HCT116 (cell line): ENCODE results near the gene ZNF681. TPM values are rescaled to one million over a fixed set of nuclear protein-coding genes. Genes with fewer than 3 reads are reported as not detected.

ENCODE experiments used
- ATAC-seq: fragments of 200-7000 bp; cut with Tn5 transposase; 2 replicates; pipeline ENCODE4 v1.9.1; 2020; ENCODE audit warnings: mild to moderate bottlenecking, moderate library complexity
- BruUV-seq: library from RNA; stranded (reverse); fragments of 400-500 nt; replicated peaks from 2 replicates; lab custom pipeline; 2021; lab: Mats Ljungman, UMichigan
- CTCF ChIA-PET: fragments of 300-600 bp; sonication (Branson Sonifier 250); formaldehyde crosslinking; loops from one replicate; lab custom pipeline; 2021; ENCODE audit warnings: antibody characterized with exemption; lab: Charles Lee
- POLR2A ChIA-PET: fragments of 300-600, 350-600 bp; sonication (Branson Sonifier 250); formaldehyde crosslinking; loops from one replicate; lab custom pipeline; 2021; ENCODE audit warnings: antibody characterized with exemption; lab: Charles Lee
- RAD21 ChIA-PET, 2 experiments: fragments of 300-600 bp; sonication (Branson Sonifier 250); formaldehyde crosslinking; loops; one replicate each; lab custom pipeline; 2023; ENCODE audit warnings: low total read pairs in 2 of 2; ENCODE audit not compliant: uncharacterized antibody in 2 of 2, unreplicated experiment in 2 of 2, low non-redundant PET in 1 of 2; lab: Charles Lee
- DNase-seq: peaks from one replicate; pipeline ENCODE4 v3.0.0-alpha.2; 2010; ENCODE audit warnings: low read depth, low spot score
- H2AFZ ChIP-seq: fragments of 200-600 bp; shearing (Covaris generic), sonication (generic); 2 replicates; pipeline ENCODE4 v1.6.1; 2017; ENCODE audit warnings: low read depth, mixed run types, mixed read lengths, antibody characterized with exemption, low read length; ENCODE audit not compliant: poor library complexity, severe bottlenecking
- H3K27ac ChIP-seq: 2 replicates; pipeline ENCODE4 v1.5.1; 2012; ENCODE audit warnings: low read depth, low read length
- H3K27me3 ChIP-seq: fragments of 200-600 bp; sonication (generic); 2 replicates; pipeline ENCODE4 v1.6.1; 2016; ENCODE audit warnings: mixed run types, low read length, mixed read lengths; ENCODE audit not compliant: insufficient read depth
- H3K36me3 ChIP-seq, 2 experiments: fragments of 200-500 bp in 1 of 2; fragments of 200-600 bp in 1 of 2; sonication (Bioruptor generic) in 1 of 2; sonication (generic) in 1 of 2; 2 replicates each; pipeline versions ENCODE4 v1.5.1 to v1.6.1; 2014 to 2016; ENCODE audit warnings: low read length in 2 of 2, inconsistent platforms in 1 of 2, mixed read lengths in 1 of 2, mixed run types in 1 of 2; ENCODE audit not compliant: insufficient read depth in 2 of 2, control insufficient read depth in 1 of 2
- H3K4me1 ChIP-seq, 2 experiments: fragments of 200-600 bp in 1 of 2; sonication (generic) in 1 of 2; 2 replicates each; pipeline versions ENCODE4 v1.5.1 to v1.6.1; 2012 to 2017; ENCODE audit warnings: low read length in 2 of 2, inconsistent platforms in 1 of 2, mild to moderate bottlenecking in 1 of 2, mixed read lengths in 1 of 2, mixed run types in 1 of 2, moderate library complexity in 1 of 2; ENCODE audit not compliant: insufficient read depth in 2 of 2, control insufficient read depth in 1 of 2
- H3K4me2 ChIP-seq: fragments of 200-600 bp; sonication (generic); 2 replicates; pipeline ENCODE4 v1.6.1; 2017; ENCODE audit warnings: mixed run types, low read length, mixed read lengths
- H3K4me3 ChIP-seq, 2 experiments: fragments of 200-600 bp in 1 of 2; sonication (generic) in 1 of 2; replicated peaks in 1 of 2; 2 replicates each; pipeline ENCODE4 v1.5.1; 2011 to 2016; ENCODE audit warnings: low read length in 2 of 2, control low read depth in 1 of 2, low read depth in 1 of 2, mild to moderate bottlenecking in 1 of 2, mixed read lengths in 1 of 2, mixed run types in 1 of 2
- H3K79me2 ChIP-seq: fragments of 200-600 bp; sonication (generic); 2 replicates; pipeline ENCODE4 v1.6.1; 2017; ENCODE audit warnings: mild to moderate bottlenecking, mixed run types, low read length, moderate library complexity, mixed read lengths; ENCODE audit not compliant: insufficient read depth
- H3K9ac ChIP-seq: fragments of 200-600 bp; sonication (generic); 2 replicates; pipeline ENCODE4 v1.6.1; 2016; ENCODE audit warnings: low read length, mixed read lengths
- H3K9me2 ChIP-seq: fragments of 200-600 bp; sonication (generic), shearing (Covaris generic); 2 replicates; pipeline ENCODE4 v1.6.1; 2017; ENCODE audit warnings: mixed run types, mild to moderate bottlenecking, moderate library complexity; ENCODE audit not compliant: insufficient read depth
- H3K9me3 ChIP-seq, 2 experiments: fragments of 200-500 bp in 1 of 2; fragments of 200-600 bp in 1 of 2; sonication (Bioruptor generic) in 1 of 2; sonication (generic) in 1 of 2; 2 replicates each; pipeline ENCODE4 v1.6.1; 2014 to 2017; ENCODE audit warnings: low read length in 2 of 2, mixed read lengths in 2 of 2, inconsistent platforms in 1 of 2, low read depth in 1 of 2, mild to moderate bottlenecking in 1 of 2, mixed run types in 1 of 2, moderate library complexity in 1 of 2; ENCODE audit not compliant: control insufficient read depth in 1 of 2, insufficient read depth in 1 of 2
- H4K20me1 ChIP-seq: fragments of 200-600 bp; sonication (generic), shearing (Covaris generic); 2 replicates; pipeline ENCODE4 v1.6.1; 2017; ENCODE audit warnings: mixed run types, mild to moderate bottlenecking, moderate library complexity; ENCODE audit not compliant: insufficient read depth
- CBX3 ChIP-seq: IDR thresholded peaks from 2 replicates; pipeline ENCODE4 v1.6.1; 2012; ENCODE audit warnings: low read depth
- CEBPB ChIP-seq: IDR thresholded peaks from 2 replicates; pipeline ENCODE4 v1.6.1; 2012; ENCODE audit warnings: low read depth
- EZH2phosphoT487 ChIP-seq: fragments of 200-600 bp; IDR thresholded peaks from 2 replicates; pipeline ENCODE4 v1.6.1; 2018; ENCODE audit warnings: antibody characterized with exemption, borderline replicate concordance
- POLR2A ChIP-seq: IDR thresholded peaks from 2 replicates; pipeline ENCODE4 v1.7.0; 2011; ENCODE audit warnings: borderline replicate concordance; ENCODE audit not compliant: insufficient read depth, insufficient read length; ENCODE audit errors: extremely low read depth
- POLR2AphosphoS5 ChIP-seq: IDR thresholded peaks from 2 replicates; pipeline ENCODE4 v1.6.1; 2011; ENCODE audit warnings: mild to moderate bottlenecking, low read depth, low read length, moderate library complexity
- SIN3A ChIP-seq: IDR thresholded peaks from 2 replicates; pipeline ENCODE4 v1.6.1; 2012; ENCODE audit warnings: low read depth
- TCF7L2 ChIP-seq: IDR thresholded peaks from 2 replicates; pipeline ENCODE4 v1.7.0; 2011; ENCODE audit warnings: borderline replicate concordance, inconsistent platforms; ENCODE audit not compliant: insufficient read depth, insufficient read length; ENCODE audit errors: extremely low read depth
- ZFX ChIP-seq: fragments of 450-650 bp; IDR thresholded peaks from 2 replicates; pipeline ENCODE4 v1.6.1; 2017
- ZNF274 ChIP-seq: fragments of 200-500 bp; sonication (Bioruptor generic); IDR thresholded peaks from 2 replicates; pipeline ENCODE4 v1.6.1; 2014; ENCODE audit warnings: mild to moderate bottlenecking, low read depth, low read length, inconsistent platforms
- intact Hi-C: fragments of 100-400 bp; cut with micrococcal nuclease; formaldehyde crosslinking; loops from 2 replicates; pipeline ENCODE4 v1.10.0; 2022
- total RNA-seq: library from RNA; stranded (reverse); gene quantifications from one replicate; pipeline ENCODE4 v1.2.1, GENCODE V29; 2021; ENCODE audit not compliant: unreplicated experiment
- TF ChIP-seq, protein P1 (sequence below): IDR thresholded peaks from 2 replicates; pipeline ENCODE4 v1.6.1; 2011; ENCODE audit warnings: mild to moderate bottlenecking, low read length, moderate library complexity; ENCODE audit not compliant: insufficient replicate concordance; ENCODE audit errors: extremely low read depth

The ZNF681 gene
- total RNA-seq, 1 experiment from 2014 or later = not detected

DNA sequence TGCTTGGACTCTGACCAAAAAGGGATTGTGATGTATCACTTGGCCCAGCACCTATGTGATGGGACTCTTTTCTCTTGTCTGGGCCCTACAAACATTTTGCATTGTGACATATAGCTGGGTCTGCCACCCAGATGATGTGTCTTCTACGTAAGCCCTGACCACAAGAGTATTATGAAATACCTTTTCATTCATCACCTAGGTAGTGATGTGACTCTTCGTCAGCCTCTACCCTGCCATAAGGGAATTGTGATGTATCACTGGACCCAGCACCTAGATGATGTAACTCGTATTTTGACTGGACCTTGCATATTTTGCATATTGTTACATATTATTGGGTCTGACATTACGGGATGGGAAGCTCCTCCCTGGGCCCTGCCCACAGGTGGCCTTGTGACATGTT is 29.7 kb upstream of the ZNF681 start:
- CTCF ChIA-PET = no interaction called here

DNA sequence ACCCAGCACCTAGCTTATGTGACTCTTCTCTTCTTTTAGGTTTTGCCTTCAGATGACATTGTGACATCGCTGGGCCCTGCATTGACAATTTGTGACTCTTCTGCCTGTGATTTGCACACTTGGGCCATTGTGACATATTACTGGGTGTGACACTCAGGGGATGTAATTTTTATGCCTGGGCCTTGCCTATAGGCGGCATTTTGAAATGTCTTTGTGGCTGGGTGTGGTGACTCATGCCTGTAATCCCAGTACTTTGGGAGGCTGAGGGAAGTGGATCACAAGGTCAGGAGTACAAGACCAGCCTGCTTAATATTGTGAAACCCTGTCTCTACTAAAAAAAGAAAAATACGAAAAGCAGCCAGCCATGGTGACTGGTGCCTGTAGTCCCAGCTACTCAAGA is 28.4 kb upstream of the ZNF681 start:
- POLR2A ChIA-PET = no interaction called here

More for the DNA sequence above, 29.7 kb upstream of the ZNF681 start:
- no peaks in the 10 kb centered on the region for H3K27me3 ChIP-seq
- TF ChIP-seq, protein P1, sequence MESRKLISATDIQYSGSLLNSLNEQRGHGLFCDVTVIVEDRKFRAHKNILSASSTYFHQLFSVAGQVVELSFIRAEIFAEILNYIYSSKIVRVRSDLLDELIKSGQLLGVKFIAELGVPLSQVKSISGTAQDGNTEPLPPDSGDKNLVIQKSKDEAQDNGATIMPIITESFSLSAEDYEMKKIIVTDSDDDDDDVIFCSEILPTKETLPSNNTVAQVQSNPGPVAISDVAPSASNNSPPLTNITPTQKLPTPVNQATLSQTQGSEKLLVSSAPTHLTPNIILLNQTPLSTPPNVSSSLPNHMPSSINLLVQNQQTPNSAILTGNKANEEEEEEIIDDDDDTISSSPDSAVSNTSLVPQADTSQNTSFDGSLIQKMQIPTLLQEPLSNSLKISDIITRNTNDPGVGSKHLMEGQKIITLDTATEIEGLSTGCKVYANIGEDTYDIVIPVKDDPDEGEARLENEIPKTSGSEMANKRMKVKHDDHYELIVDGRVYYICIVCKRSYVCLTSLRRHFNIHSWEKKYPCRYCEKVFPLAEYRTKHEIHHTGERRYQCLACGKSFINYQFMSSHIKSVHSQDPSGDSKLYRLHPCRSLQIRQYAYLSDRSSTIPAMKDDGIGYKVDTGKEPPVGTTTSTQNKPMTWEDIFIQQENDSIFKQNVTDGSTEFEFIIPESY = no peak
- TF ChIP-seq POLR2AphosphoS5 (no peak), CBX3 (no peak), ZNF274 (no peak)
- H3K4me3 ChIP-seq = no peak overlapping the region
- POLR2A ChIA-PET = no interaction called here
- H3K36me3 ChIP-seq = no peaks in the 10 kb centered on the region
- ATAC-seq = no peak
- no TSS peak for BruUV-seq
- RAD21 ChIA-PET = no interaction called here
- H3K4me1 ChIP-seq = no peaks in the 10 kb centered on the region
- no peaks in the 10 kb centered on the region for H4K20me1 ChIP-seq
- intact Hi-C loops = no loop called here
- no peaks in the 10 kb centered on the region for H3K9me2 ChIP-seq
- no peak for DNase-seq
- no peak overlapping the region for H3K27ac ChIP-seq
- H3K9ac ChIP-seq = no peak overlapping the region
- no peak overlapping the region for H2AFZ ChIP-seq
- H3K79me2 ChIP-seq = no peaks in the 10 kb centered on the region
- peaks cover 7 to 36% of the 10 kb centered on the region in 2 experiments; a peak in 2 of 4 replicates for H3K9me3 ChIP-seq
- H3K4me2 ChIP-seq = no peak overlapping the region

More for the DNA sequence above, 28.4 kb upstream of the ZNF681 start:
- no peak overlapping the region for H3K9ac ChIP-seq
- DNase-seq (no peak), ATAC-seq (no peak)
- no peaks in the 10 kb centered on the region for H4K20me1 ChIP-seq
- no peaks in the 10 kb centered on the region for H3K79me2 ChIP-seq
- RAD21 ChIA-PET = no interaction called here
- no peaks in the 10 kb centered on the region for H3K9me2 ChIP-seq
- H3K36me3 ChIP-seq = no peaks in the 10 kb centered on the region
- H3K9me3 ChIP-seq = peaks cover 7 to 31% of the 10 kb centered on the region in 2 experiments; a peak in 2 of 4 replicates
- BruUV-seq = no TSS peak
- TF ChIP-seq TCF7L2 = no peak
- TF ChIP-seq POLR2AphosphoS5 = no peak
- no peak for TF ChIP-seq POLR2A
- TF ChIP-seq ZNF274 = no peak
- TF ChIP-seq SIN3A = no peak
- no peak for TF ChIP-seq EZH2phosphoT487
- TF ChIP-seq CEBPB = no peak
- TF ChIP-seq, protein P1 = no peak
- no peak for TF ChIP-seq ZFX
- no peak overlapping the region for H3K4me3 ChIP-seq
- no peak overlapping the region for H3K27ac ChIP-seq
- no peak overlapping the region for H2AFZ ChIP-seq
- H3K27me3 ChIP-seq = no peaks in the 10 kb centered on the region
- CTCF ChIA-PET = no interaction called here
- no peaks in the 10 kb centered on the region for H3K4me1 ChIP-seq
- no peak overlapping the region for H3K4me2 ChIP-seq
- intact Hi-C loops = no loop called here
